Rectal smooth muscle tissue (tissue), 1 donor: Measurements from ENCODE around the gene C19orf25.

Experiments
- H3K27ac ChIP-seq: one replicate; pipeline ENCODE4 v1.7.0; 2013; ENCODE audit warnings: low read depth, low read length, inconsistent platforms
- H3K27me3 ChIP-seq: one replicate; pipeline ENCODE4 v1.7.0; 2013; ENCODE audit warnings: low read length; ENCODE audit not compliant: control insufficient read depth, insufficient read depth
- H3K36me3 ChIP-seq: one replicate; pipeline ENCODE4 v1.7.0; 2013; ENCODE audit warnings: low read length; ENCODE audit not compliant: control insufficient read depth, insufficient read depth
- H3K4me1 ChIP-seq: one replicate; pipeline ENCODE4 v1.7.0; 2013; ENCODE audit warnings: low read length; ENCODE audit not compliant: control insufficient read depth, insufficient read depth
- H3K4me3 ChIP-seq: one replicate; pipeline ENCODE4 v1.7.0; 2013; ENCODE audit warnings: low read length
- H3K9ac ChIP-seq: one replicate; pipeline ENCODE4 v1.7.0; 2013; ENCODE audit warnings: low read length

Gene C19orf25

GRCh38 chr19:1427221-1427920 lies 51.6 kb downstream of the C19orf25 start:
- Histone ChIP-seq H3K36me3 (peaks cover 39% of the 10 kb centered on the region), H3K4me3 (no peak overlapping the region)

GRCh38 chr19:1426736-1427135 lies 52.3 kb downstream of the C19orf25 start:
- no peak overlapping the region for H3K27ac ChIP-seq
- peaks cover 39% of the 10 kb centered on the region for H3K36me3 ChIP-seq
- H3K9ac ChIP-seq = no peak overlapping the region
- H3K4me1 ChIP-seq = peaks cover 7% of the 10 kb centered on the region
- H3K27me3 ChIP-seq = no peaks in the 10 kb centered on the region
- no peak overlapping the region for H3K4me3 ChIP-seq

More at GRCh38 chr19:1427221-1427920, 51.6 kb downstream of the C19orf25 start:
- Histone ChIP-seq H3K27ac (no peak overlapping the region), H3K9ac (no peak overlapping the region), H3K4me1 (peaks cover 4% of the 10 kb centered on the region), H3K27me3 (no peaks in the 10 kb centered on the region)

GRCh38 chr19:1425902-1426301 lies 53.1 kb downstream of the C19orf25 start:
- H3K4me3 ChIP-seq = no peak overlapping the region
- H3K9ac ChIP-seq = no peak overlapping the region
- no peak overlapping the region for H3K27ac ChIP-seq
- H3K4me1 ChIP-seq = peaks cover 7% of the 10 kb centered on the region
- peaks cover 43% of the 10 kb centered on the region for H3K36me3 ChIP-seq
- no peaks in the 10 kb centered on the region for H3K27me3 ChIP-seq

GRCh38 chr19:1425102-1425837 lies 53.7 kb downstream of the C19orf25 start:
- Histone ChIP-seq H3K36me3 (peaks cover 47% of the 10 kb centered on the region), H3K27me3 (no peaks in the 10 kb centered on the region), H3K27ac (no peak overlapping the region), H3K4me1 (peaks cover 7% of the 10 kb centered on the region), H3K9ac (no peak overlapping the region), H3K4me3 (no peak overlapping the region)

GRCh38 chr19:1424192-1424955 lies 54.6 kb downstream of the C19orf25 start:
- Histone ChIP-seq H3K27ac (no peak overlapping the region), H3K9ac (no peak overlapping the region), H3K36me3 (peaks cover 42% of the 10 kb centered on the region), H3K4me3 (no peak overlapping the region), H3K27me3 (no peaks in the 10 kb centered on the region), H3K4me1 (peaks cover 7% of the 10 kb centered on the region)

GRCh38 chr19:1423436-1424191 lies 55.4 kb downstream of the C19orf25 start:
- no peak overlapping the region for H3K9ac ChIP-seq
- peaks cover 44% of the 10 kb centered on the region for H3K36me3 ChIP-seq
- peaks cover 7% of the 10 kb centered on the region for H3K4me1 ChIP-seq
- H3K27me3 ChIP-seq = no peaks in the 10 kb centered on the region
- H3K4me3 ChIP-seq = no peak overlapping the region
- H3K27ac ChIP-seq = no peak overlapping the region
